A549 (cell line): Measurements from ENCODE around the gene ULK2. TPM values are rescaled to one million over a fixed set of nuclear protein-coding genes. Genes with fewer than 3 reads are reported as not detected.
A peak's percentile ranks its signal among the peaks of the same experiment; 100 is the strongest.

Source experiments
- ATAC-seq, 2 experiments: fragments of 200-7000 bp in 1 of 2; fragments of >200 bp in 1 of 2; cut with Nextera tagmentation in 1 of 2; cut with Tn5 transposase in 1 of 2; 3 replicates each; pipeline versions ENCODE4 v1.8.0 to v1.9.1; 2018 to 2020; ENCODE audit warnings: mild to moderate bottlenecking in 1 of 2, moderate library complexity in 1 of 2
- CTCF ChIA-PET: fragments of 300-600 bp; sonication (Branson Sonifier 250); formaldehyde crosslinking; extraction: SDS; loops from one replicate; lab custom pipeline; 2021; ENCODE audit warnings: antibody characterized with exemption, inconsistent platforms; lab: Yijun Ruan, JAX
- POLR2A ChIA-PET: fragments of 350-600 bp; formaldehyde crosslinking; extraction: SDS; loops from one replicate; lab custom pipeline; 2021; ENCODE audit warnings: antibody characterized with exemption, inconsistent platforms; lab: Yijun Ruan, JAX
- DNase-seq, 2 experiments: peaks; one replicate each; pipeline versions ENCODE4 v3.0.0 to v3.0.0-alpha.2; 2011 to 2016; ENCODE audit warnings: low read depth in 1 of 2, low spot score in 1 of 2
- FAIRE-seq: peaks from 2 replicates; lab custom pipeline; 2011; peaks lifted over from hg19 to GRCh38; lab: Jason Lieb, UNC
- H3K27ac ChIP-seq, 2 experiments: fragments of >200 bp; sonication (Bioruptor Twin); formaldehyde crosslinking; 3 replicates each; pipeline ENCODE4 v1.5.1; 2016 to 2017
- H3K4me1 ChIP-seq: fragments of >200 bp; sonication (Bioruptor Twin); formaldehyde crosslinking; 3 replicates; pipeline ENCODE4 v1.6.1; 2016
- H3K4me2 ChIP-seq: fragments of >200 bp; sonication (Bioruptor Twin); formaldehyde crosslinking; 3 replicates; pipeline ENCODE4 v1.6.1; 2016
- H3K4me3 ChIP-seq: fragments of >200 bp; sonication (Bioruptor Twin); formaldehyde crosslinking; 3 replicates; pipeline ENCODE4 v1.5.1; 2016
- H3K9me3 ChIP-seq: fragments of >200 bp; sonication (Bioruptor Twin); formaldehyde crosslinking; 3 replicates; pipeline ENCODE4 v1.6.1; 2016
- BHLHE40 ChIP-seq: IDR thresholded peaks from 2 replicates; pipeline ENCODE4 v1.6.1; 2012; ENCODE audit warnings: low read depth, low read length, inconsistent platforms
- CEBPB ChIP-seq, 2 experiments: fragments of >200 bp in 1 of 2; sonication (Bioruptor Twin) in 1 of 2; formaldehyde crosslinking in 1 of 2; IDR thresholded peaks; 2 replicates each; pipeline ENCODE4 v1.6.1; 2012 to 2016
- ESRRA ChIP-seq: fragments of 150-350 bp; IDR thresholded peaks from 2 replicates; pipeline ENCODE4 v1.6.1; 2014; ENCODE audit warnings: mild to moderate bottlenecking, low read length, borderline replicate concordance
- FOSB ChIP-seq: fragments of 250-450 bp; sonication (Bioruptor Pico); IDR thresholded peaks from 2 replicates; pipeline ENCODE4 v1.5.0; 2020; ENCODE audit warnings: mild to moderate bottlenecking, moderate library complexity
- FOXS1 ChIP-seq: fragments of 250-450 bp; sonication (Bioruptor Pico); IDR thresholded peaks from 2 replicates; pipeline ENCODE4 v1.5.0; 2020; ENCODE audit warnings: mild to moderate bottlenecking, moderate library complexity
- HEYL ChIP-seq: fragments of 250-450 bp; sonication (Bioruptor Pico); IDR thresholded peaks from 2 replicates; pipeline ENCODE4 v1.8.0; 2021; ENCODE audit warnings: mild to moderate bottlenecking, moderate library complexity
- HOXB5 ChIP-seq: fragments of 250-450 bp; sonication (Bioruptor Pico); IDR thresholded peaks from 2 replicates; pipeline ENCODE4 v1.5.0; 2020; ENCODE audit warnings: mild to moderate bottlenecking, moderate library complexity
- JUN ChIP-seq, 2 experiments: fragments of >200 bp; sonication (Bioruptor Twin); formaldehyde crosslinking; IDR thresholded peaks; 2 replicates in 1 of 2; 3 replicates in 1 of 2; pipeline ENCODE4 v1.6.1; 2016 to 2017
- KDM5A ChIP-seq: fragments of 200-600 bp; sonication (generic); IDR thresholded peaks from 2 replicates; pipeline ENCODE4 v1.6.1; 2016; ENCODE audit warnings: antibody characterized with exemption, mild to moderate bottlenecking
- MAFK ChIP-seq: fragments of 450-650 bp; IDR thresholded peaks from 2 replicates; pipeline ENCODE4 v1.6.1; 2014; ENCODE audit not compliant: partially characterized antibody
- POLR2AphosphoS2 ChIP-seq: conservative IDR thresholded peaks from 2 replicates; pipeline ENCODE4 v1.6.1; 2012; ENCODE audit warnings: low read length, improper control_type of control experiment, inconsistent platforms
- RNF2 ChIP-seq: fragments of 200-600 bp; sonication (generic); IDR thresholded peaks from 2 replicates; pipeline ENCODE4 v1.6.1; 2016; ENCODE audit warnings: low read depth, mild to moderate bottlenecking, antibody characterized with exemption, moderate library complexity, borderline replicate concordance
- SMC3 ChIP-seq: fragments of >200 bp; sonication (Bioruptor Twin); formaldehyde crosslinking; IDR thresholded peaks from 3 replicates; pipeline ENCODE4 v1.6.1; 2018; ENCODE audit warnings: inconsistent platforms
- SREBF2 ChIP-seq: fragments of 450-650 bp; IDR thresholded peaks from 2 replicates; pipeline ENCODE4 v1.6.1; 2014; ENCODE audit warnings: mild to moderate bottlenecking, moderate library complexity
- ZFP36 ChIP-seq: fragments of 450-650 bp; IDR thresholded peaks from 2 replicates; pipeline ENCODE4 v1.6.1; 2014; ENCODE audit warnings: borderline replicate concordance; ENCODE audit not compliant: partially characterized antibody
- WGBS: methylation state at CpG from one replicate; pipeline ENCODE4 v1.1.6; 2017; ENCODE audit errors: missing lambda C conversion rate; 5-methylcytosine and 5-hydroxymethylcytosine counted together
- polyA plus RNA-seq, 4 experiments: library from polyadenylated mRNA; depleted of rRNA in 3 of 4; stranded (reverse); fragments of >200 nt; fragmentation: RNase III in 1 of 4; extraction: RNeasy Plus Mini Kit Qiagen cat#74134 plus additional on column Dnase treatment in 1 of 4; gene quantifications; 2 replicates in 3 of 4; 3 replicates in 1 of 4; pipeline ENCODE4 v1.2.3, GENCODE V29; 2011 to 2017
- TF ChIP-seq, protein P1 (sequence below): IDR thresholded peaks from 2 replicates; pipeline ENCODE4 v1.6.1; 2012
- TF ChIP-seq, protein P2 (sequence below): fragments of >200 bp; sonication (Bioruptor Twin); formaldehyde crosslinking; IDR thresholded peaks from 3 replicates; pipeline ENCODE4 v1.6.1; 2016
- TF ChIP-seq, protein P3 (sequence below): fragments of 450-650 bp; IDR thresholded peaks from 2 replicates; pipeline ENCODE4 v1.6.1; 2014; ENCODE audit warnings: antibody characterized with exemption
- TF ChIP-seq, protein P4 (sequence below): fragments of 150-350 bp; IDR thresholded peaks from 2 replicates; pipeline ENCODE4 v1.6.1; 2014; ENCODE audit warnings: low read depth, mild to moderate bottlenecking, low read length

ULK2 gene
- polyA plus RNA-seq, 2 of the 4 experiments (the other 2 are of a cell fraction) = 14.4 to 40.9 TPM

DNA sequence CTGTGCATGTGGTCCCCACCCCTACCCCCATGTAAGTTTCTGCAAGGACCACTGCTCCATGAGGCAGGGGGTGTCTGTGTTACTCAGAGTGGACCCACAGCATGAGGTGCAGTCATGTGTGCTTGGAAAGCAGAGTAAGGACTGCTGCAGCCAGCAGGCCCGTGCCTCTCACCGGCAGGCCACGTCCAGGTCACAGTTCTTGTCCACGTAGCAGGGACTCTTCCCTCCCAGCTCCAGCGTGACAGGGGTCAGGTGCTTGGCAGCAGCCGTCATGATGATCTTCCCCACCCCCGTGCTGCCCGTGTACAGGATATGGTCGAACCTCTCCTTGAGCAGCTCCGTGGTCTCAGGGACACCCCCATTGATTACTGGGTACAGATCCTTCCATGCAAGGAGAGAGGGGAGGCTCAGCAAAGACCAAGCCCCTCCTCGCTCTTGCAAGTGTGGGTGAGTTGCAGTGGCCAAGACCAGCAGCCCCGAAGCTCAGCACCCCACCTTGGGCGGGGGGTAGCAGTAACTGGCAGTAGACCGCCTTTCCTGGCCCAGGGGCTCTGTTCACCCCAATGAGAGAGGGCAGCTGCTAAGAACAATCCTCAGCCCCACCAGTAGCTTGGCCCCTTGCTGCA lies 125.8 kb downstream of the ULK2 start:
- FAIRE-seq (no peak), DNase-seq (no peak), ATAC-seq (no peak)
- ChIA-PET POLR2A (interaction anchor here (1.8 to 7.8 kb wide), 4 partner anchors 12 to 94 kb away, joined by 6 to 98 read pairs (median 33); partner anchors contain the start of gene ALDH3A2), CTCF (interaction anchor here (0.7 to 20.1 kb wide), 11 partner anchors 11 to 229 kb away, joined by 3 to 681 read pairs (median 6); partner anchors contain the start of genes ALDH3A2 and SLC47A2)
- WGBS = 87% methylated on average over 13 of the region's 14 CpGs
- H3K4me2 ChIP-seq = no peak overlapping the region
- H3K4me3 ChIP-seq = no peak overlapping the region
- TF ChIP-seq ZFP36 = peak; percentile 7
- TF ChIP-seq POLR2AphosphoS2 = 0 out of 2 replicates have a peak, but pooled peaks have one; percentile 1
- no peak for TF ChIP-seq ESRRA
- TF ChIP-seq, protein P1, sequence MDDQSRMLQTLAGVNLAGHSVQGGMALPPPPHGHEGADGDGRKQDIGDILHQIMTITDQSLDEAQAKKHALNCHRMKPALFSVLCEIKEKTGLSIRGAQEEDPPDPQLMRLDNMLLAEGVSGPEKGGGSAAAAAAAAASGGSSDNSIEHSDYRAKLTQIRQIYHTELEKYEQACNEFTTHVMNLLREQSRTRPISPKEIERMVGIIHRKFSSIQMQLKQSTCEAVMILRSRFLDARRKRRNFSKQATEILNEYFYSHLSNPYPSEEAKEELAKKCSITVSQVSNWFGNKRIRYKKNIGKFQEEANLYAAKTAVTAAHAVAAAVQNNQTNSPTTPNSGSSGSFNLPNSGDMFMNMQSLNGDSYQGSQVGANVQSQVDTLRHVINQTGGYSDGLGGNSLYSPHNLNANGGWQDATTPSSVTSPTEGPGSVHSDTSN = no peak
- H3K27ac ChIP-seq = peak overlapping the region in 1 of 2 experiments; percentile 98; a peak in 3 of 6 replicates
- H3K4me1 ChIP-seq = peaks cover 73% of the 10 kb centered on the region
- H3K9me3 ChIP-seq = no peaks in the 10 kb centered on the region

DNA sequence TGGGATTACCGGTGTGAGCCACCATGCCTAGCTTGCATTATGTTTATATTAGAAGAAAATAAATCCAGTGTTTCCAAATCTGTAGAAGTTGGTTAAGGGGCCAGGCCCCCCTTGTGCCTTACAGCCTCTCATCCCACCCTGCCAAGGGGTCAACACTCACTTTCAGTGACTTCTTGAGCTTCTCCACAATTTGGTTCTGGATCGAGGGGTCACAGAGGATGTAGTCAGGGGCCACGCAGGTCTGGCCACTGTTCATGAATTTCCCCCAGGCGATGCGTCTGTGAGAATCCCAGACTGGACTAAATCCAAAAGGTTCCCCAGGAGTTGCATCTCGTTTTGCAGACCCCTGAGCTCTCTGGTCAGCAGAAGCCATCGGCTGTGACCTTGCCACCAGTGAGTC lies 126.8 kb downstream of the ULK2 start:
- CTCF ChIA-PET = interaction anchor here (1.0 to 20.1 kb wide), 9 partner anchors 10 to 228 kb away, joined by 3 to 681 read pairs (median 5); partner anchors contain the start of genes ALDH3A2 and SLC47A2
- peak overlapping the region; percentile 11 to 98; a peak in 3 of 6 replicates for H3K27ac ChIP-seq
- peaks cover 73% of the 10 kb centered on the region for H3K4me1 ChIP-seq

DNA sequence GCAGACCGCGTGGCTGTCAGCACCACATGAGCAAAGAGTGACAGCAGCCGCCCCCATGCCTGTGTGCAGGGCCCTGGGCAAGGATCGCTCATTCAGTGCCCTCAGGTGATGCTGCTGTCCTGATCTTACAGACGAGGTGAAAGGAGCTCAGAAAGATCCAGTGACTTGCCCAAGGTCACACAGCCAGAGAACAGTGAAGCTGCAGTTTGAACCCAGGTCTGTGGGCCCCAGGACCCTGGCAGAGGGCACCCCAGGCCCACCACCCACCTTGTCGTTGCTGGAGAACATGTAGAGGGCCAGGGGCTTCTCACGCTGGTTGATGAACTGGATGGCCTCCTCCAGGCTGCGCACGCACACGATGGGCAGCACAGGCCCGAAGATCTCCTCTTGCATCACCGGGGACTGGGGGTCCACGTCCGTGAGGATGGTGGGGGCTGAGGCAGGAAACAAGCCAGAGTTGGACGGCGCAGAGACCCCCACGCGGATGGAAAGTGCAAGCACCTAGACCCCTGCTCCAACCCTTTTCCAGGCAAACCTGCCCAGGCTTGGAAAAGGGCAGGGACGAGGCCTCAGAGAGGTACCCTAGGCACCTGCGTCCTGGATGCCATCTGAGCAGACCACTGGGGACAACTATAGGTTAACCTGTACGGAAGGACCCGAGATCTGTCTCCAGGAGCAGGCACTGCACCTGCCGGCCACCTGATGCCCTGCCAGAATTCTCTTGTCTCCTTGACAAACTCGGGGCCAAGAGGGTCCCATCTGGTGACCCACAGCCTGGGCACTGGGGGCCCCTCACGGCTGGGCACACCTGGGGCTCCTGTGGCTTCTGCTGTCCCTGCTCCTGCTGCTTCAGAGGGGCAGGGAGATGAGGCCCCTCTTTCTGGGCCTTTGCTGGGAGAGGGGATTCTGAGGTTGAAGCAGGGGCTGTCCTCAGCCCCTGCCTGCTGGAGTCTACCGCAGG lies 128.2 kb downstream of the ULK2 start:
- ChIA-PET POLR2A (interaction anchor here (1.0 to 1.8 kb wide), 3 partner anchors 9 to 14 kb away, joined by 3 to 6 read pairs (median 5); partner anchors contain the start of gene ALDH3A1), CTCF (interaction anchor here (1.0 to 20.1 kb wide), 3 partner anchors 9 to 50 kb away, joined by 4 to 681 read pairs (median 6); no protein-coding TSS in a partner anchor)
- peak overlapping the region in 1 of 2 experiments; percentile 98; a peak in 2 of 6 replicates for H3K27ac ChIP-seq
- H3K9me3 ChIP-seq = no peaks in the 10 kb centered on the region
- FAIRE-seq = no peak
- TF ChIP-seq POLR2AphosphoS2 (peak; percentile 37; the same call in 1 of the 2 replicates), HEYL (CRISPR knock-in tag) (no peak)
- DNase-seq = no peak
- H3K4me1 ChIP-seq = peaks cover 70% of the 10 kb centered on the region
- no peak for ATAC-seq
- no peak overlapping the region for H3K4me3 ChIP-seq
- 94% methylated on average over 21 of the region's 26 CpGs for WGBS
- no peak overlapping the region for H3K4me2 ChIP-seq

More for the DNA sequence above, 126.8 kb downstream of the ULK2 start:
- H3K4me2 ChIP-seq = no peak overlapping the region
- TF ChIP-seq BHLHE40 (no peak), SMC3 (no peak), FOSB (CRISPR knock-in tag) (no peak), HOXB5 (CRISPR knock-in tag) (no peak), POLR2AphosphoS2 (0 out of 2 replicates have a peak, but pooled peaks have one; percentile 51), MAFK (no peak), SREBF2 (no peak), CEBPB (IDR thresholded peaks at IDR 0.05) (no peak)
- DNase-seq (no peak), FAIRE-seq (no peak), ATAC-seq (no peak)
- 88% methylated on average over 7 of the region's 7 CpGs for WGBS
- no peak overlapping the region for H3K4me3 ChIP-seq
- POLR2A ChIA-PET = interaction anchor here (1.0 to 1.8 kb wide), 3 partner anchors 13 to 92 kb away, joined by 6 read pairs; no protein-coding TSS in a partner anchor
- H3K9me3 ChIP-seq = no peaks in the 10 kb centered on the region

DNA sequence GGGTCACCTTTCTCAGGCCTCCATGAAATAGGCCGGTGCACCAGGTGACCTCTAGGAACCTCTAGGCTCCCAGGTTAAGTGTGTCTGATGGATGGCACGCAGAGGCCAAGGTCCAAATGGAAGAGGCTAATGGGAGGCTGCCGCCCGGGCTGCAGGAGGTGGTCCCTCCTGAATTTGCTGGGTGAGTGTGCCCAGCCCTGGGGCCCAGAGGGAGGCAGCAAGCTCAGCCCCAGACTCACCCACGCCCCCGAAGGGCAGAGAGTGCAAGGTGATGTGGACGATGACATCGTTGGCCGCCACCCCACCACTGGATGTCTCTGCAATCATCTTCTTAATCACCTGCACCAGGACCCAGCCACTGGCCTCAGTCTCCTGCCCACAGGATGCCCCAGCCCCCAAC lies 129.0 kb downstream of the ULK2 start:
- peaks cover 70% of the 10 kb centered on the region for H3K4me1 ChIP-seq
- WGBS = 90% methylated on average over 9 of the region's 9 CpGs
- no peaks in the 10 kb centered on the region for H3K9me3 ChIP-seq
- CTCF ChIA-PET = interaction anchor here (0.7 to 1.4 kb wide), 2 partner anchors 8 to 208 kb away, joined by 3 to 6 read pairs; no protein-coding TSS in a partner anchor
- DNase-seq = no peak
- no peak for FAIRE-seq
- no peak overlapping the region for H3K4me2 ChIP-seq
- H3K4me3 ChIP-seq = no peak overlapping the region
- H3K27ac ChIP-seq = peak overlapping the region in 1 of 2 experiments; percentile 15; a peak in 3 of 6 replicates
- POLR2A ChIA-PET = interaction anchor here (1.0 to 1.1 kb wide), 2 partner anchors 10 to 13 kb away, joined by 3 to 5 read pairs; partner anchors contain the start of gene ALDH3A1
- ATAC-seq = no peak
- no peak for TF ChIP-seq KDM5A
- no peak; a peak in 1 of 5 replicates for TF ChIP-seq JUN (IDR thresholded peaks at IDR 0.05)
- TF ChIP-seq, protein P2, sequence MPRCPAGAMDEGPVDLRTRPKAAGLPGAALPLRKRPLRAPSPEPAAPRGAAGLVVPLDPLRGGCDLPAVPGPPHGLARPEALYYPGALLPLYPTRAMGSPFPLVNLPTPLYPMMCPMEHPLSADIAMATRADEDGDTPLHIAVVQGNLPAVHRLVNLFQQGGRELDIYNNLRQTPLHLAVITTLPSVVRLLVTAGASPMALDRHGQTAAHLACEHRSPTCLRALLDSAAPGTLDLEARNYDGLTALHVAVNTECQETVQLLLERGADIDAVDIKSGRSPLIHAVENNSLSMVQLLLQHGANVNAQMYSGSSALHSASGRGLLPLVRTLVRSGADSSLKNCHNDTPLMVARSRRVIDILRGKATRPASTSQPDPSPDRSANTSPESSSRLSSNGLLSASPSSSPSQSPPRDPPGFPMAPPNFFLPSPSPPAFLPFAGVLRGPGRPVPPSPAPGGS = no peak
- TF ChIP-seq, protein P1 = no peak
- TF ChIP-seq HEYL (CRISPR knock-in tag) = no peak
- no peak for TF ChIP-seq ZFP36
- TF ChIP-seq, protein P3, sequence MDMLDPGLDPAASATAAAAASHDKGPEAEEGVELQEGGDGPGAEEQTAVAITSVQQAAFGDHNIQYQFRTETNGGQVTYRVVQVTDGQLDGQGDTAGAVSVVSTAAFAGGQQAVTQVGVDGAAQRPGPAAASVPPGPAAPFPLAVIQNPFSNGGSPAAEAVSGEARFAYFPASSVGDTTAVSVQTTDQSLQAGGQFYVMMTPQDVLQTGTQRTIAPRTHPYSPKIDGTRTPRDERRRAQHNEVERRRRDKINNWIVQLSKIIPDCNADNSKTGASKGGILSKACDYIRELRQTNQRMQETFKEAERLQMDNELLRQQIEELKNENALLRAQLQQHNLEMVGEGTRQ = no peak
- no peak for TF ChIP-seq FOXS1
- TF ChIP-seq, protein P4, sequence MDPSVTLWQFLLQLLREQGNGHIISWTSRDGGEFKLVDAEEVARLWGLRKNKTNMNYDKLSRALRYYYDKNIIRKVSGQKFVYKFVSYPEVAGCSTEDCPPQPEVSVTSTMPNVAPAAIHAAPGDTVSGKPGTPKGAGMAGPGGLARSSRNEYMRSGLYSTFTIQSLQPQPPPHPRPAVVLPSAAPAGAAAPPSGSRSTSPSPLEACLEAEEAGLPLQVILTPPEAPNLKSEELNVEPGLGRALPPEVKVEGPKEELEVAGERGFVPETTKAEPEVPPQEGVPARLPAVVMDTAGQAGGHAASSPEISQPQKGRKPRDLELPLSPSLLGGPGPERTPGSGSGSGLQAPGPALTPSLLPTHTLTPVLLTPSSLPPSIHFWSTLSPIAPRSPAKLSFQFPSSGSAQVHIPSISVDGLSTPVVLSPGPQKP = no peak
- no peak for TF ChIP-seq RNF2
